ENCODE results near the gene NT5E. TPM values are rescaled to one million over a fixed set of nuclear protein-coding genes. Genes with fewer than 3 reads are reported as not detected.

NT5E gene
- total RNA-seq, 1 experiment from 2014 or later: 0.81 TPM

DNA sequence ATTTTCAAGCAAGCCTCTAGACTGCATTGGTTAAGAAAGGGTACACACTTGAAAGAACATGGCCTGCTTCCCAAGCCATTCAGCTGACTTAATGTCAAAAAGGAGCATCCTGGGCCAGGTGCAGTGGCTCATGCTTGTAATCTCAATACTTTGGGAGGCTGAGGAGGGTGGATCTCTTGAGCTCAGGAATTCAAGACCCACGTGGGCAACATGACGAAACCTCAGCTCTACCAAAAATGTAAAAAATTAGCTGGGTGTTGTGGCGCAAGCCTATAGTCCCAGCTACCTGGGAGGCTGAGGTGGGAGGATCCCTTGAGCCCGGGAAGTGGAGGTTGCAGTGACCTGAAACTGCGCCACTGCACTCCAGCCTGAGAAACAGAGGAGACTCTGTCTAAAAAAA, 26.9 kb upstream of the NT5E start:
- Mint-ChIP-seq H3K27ac (no peak overlapping the region), H3K27me3 (ENCODE audit: low read depth) (no peaks in the 10 kb centered on the region), H3K36me3 (peaks cover 10% of the 10 kb centered on the region), H3K9me3 (peaks cover 32% of the 10 kb centered on the region), H3K4me3 (no peak overlapping the region), H3K4me1 (no peaks in the 10 kb centered on the region; the same call in 1 of the 2 replicates)
- POLR2A ChIA-PET: no interaction called here
- CTCF ChIA-PET: interaction anchor here (1.1 kb wide), 1 partner anchor 60 kb away, joined by 3 read pairs; no protein-coding TSS in a partner anchor
- DNase-seq (ENCODE audit: low spot score) (no peak), ATAC-seq (no peak)
- no peak for TF ChIP-seq OVOL2 (CRISPR knock-in tag; IDR thresholded peaks at IDR 0.05; ENCODE audit: borderline replicate concordance)
- TF ChIP-seq ZNF317 (CRISPR knock-in tag; IDR thresholded peaks at IDR 0.05; ENCODE audit: borderline replicate concordance, low read depth): no peak

DNA sequence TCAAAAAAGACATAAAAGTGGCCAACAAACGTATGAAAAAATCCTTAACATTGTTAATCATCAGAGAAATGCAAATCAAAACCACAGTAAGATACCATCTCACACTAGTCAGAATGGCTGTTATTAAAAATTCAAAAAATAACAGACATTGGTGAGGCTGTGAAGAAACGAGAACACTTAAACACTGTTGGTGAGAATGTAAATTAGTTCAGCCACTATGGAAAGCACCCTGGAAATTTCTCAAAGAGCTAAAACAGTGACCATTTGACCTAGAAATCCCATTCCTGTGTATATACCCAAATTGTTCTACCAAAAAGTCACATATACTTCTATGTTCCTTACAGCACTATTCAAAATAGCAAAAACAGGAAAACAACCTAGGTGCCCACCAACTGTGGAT, 24.9 kb upstream of the NT5E start:
- POLR2A ChIA-PET: no interaction called here
- H3K36me3 Mint-ChIP-seq: peaks cover 10% of the 10 kb centered on the region
- CTCF ChIA-PET: interaction anchor here (0.7 kb wide), 1 partner anchor 25 kb away, joined by 3 read pairs; the partner anchor contains the start of gene NT5E
- peaks cover 43% of the 10 kb centered on the region for H3K9me3 Mint-ChIP-seq
- ATAC-seq (no peak), DNase-seq (ENCODE audit: low spot score) (no peak)
- no peaks in the 10 kb centered on the region for H3K4me1 Mint-ChIP-seq
- H3K4me3 Mint-ChIP-seq: no peak overlapping the region
- no peaks in the 10 kb centered on the region for H3K27me3 Mint-ChIP-seq (ENCODE audit: low read depth)
- no peak overlapping the region for H3K27ac Mint-ChIP-seq
- TF ChIP-seq ZNF317 (CRISPR knock-in tag; IDR thresholded peaks at IDR 0.05; ENCODE audit: borderline replicate concordance, low read depth) (no peak), TEAD4 (CRISPR knock-in tag; IDR thresholded peaks at IDR 0.05) (no peak), GABPB1 (CRISPR knock-in tag; IDR thresholded peaks at IDR 0.05) (no peak), JUN (CRISPR knock-in tag; IDR thresholded peaks at IDR 0.05) (no peak), SMAD3 (CRISPR knock-in tag; IDR thresholded peaks at IDR 0.05; ENCODE audit: borderline replicate concordance) (no peak), ZNF423 (CRISPR knock-in tag; IDR thresholded peaks at IDR 0.05) (no peak), ZNF232 (CRISPR knock-in tag; IDR thresholded peaks at IDR 0.05) (no peak), TCF7 (CRISPR knock-in tag; IDR thresholded peaks at IDR 0.05; ENCODE audit: low read depth) (no peak)
- TF ChIP-seq, protein P1, sequence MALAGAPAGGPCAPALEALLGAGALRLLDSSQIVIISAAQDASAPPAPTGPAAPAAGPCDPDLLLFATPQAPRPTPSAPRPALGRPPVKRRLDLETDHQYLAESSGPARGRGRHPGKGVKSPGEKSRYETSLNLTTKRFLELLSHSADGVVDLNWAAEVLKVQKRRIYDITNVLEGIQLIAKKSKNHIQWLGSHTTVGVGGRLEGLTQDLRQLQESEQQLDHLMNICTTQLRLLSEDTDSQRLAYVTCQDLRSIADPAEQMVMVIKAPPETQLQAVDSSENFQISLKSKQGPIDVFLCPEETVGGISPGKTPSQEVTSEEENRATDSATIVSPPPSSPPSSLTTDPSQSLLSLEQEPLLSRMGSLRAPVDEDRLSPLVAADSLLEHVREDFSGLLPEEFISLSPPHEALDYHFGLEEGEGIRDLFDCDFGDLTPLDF (CRISPR knock-in tag; IDR thresholded peaks at IDR 0.05): no peak
- TF ChIP-seq, protein P2, sequence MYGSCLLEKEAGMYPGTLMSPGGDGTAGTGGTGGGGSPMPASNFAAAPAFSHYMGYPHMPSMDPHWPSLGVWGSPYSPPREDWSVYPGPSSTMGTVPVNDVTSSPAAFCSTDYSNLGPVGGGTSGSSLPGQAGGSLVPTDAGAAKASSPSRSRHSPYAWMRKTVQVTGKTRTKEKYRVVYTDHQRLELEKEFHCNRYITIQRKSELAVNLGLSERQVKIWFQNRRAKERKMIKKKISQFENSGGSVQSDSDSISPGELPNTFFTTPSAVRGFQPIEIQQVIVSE (CRISPR knock-in tag; IDR thresholded peaks at IDR 0.05; ENCODE audit: borderline replicate concordance): no peak
- TF ChIP-seq, protein P3, sequence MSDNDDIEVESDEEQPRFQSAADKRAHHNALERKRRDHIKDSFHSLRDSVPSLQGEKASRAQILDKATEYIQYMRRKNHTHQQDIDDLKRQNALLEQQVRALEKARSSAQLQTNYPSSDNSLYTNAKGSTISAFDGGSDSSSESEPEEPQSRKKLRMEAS (CRISPR knock-in tag; IDR thresholded peaks at IDR 0.05): no peak
- TF ChIP-seq, protein P4, sequence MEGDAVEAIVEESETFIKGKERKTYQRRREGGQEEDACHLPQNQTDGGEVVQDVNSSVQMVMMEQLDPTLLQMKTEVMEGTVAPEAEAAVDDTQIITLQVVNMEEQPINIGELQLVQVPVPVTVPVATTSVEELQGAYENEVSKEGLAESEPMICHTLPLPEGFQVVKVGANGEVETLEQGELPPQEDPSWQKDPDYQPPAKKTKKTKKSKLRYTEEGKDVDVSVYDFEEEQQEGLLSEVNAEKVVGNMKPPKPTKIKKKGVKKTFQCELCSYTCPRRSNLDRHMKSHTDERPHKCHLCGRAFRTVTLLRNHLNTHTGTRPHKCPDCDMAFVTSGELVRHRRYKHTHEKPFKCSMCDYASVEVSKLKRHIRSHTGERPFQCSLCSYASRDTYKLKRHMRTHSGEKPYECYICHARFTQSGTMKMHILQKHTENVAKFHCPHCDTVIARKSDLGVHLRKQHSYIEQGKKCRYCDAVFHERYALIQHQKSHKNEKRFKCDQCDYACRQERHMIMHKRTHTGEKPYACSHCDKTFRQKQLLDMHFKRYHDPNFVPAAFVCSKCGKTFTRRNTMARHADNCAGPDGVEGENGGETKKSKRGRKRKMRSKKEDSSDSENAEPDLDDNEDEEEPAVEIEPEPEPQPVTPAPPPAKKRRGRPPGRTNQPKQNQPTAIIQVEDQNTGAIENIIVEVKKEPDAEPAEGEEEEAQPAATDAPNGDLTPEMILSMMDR (IDR thresholded peaks at IDR 0.05): no peak

DNA sequence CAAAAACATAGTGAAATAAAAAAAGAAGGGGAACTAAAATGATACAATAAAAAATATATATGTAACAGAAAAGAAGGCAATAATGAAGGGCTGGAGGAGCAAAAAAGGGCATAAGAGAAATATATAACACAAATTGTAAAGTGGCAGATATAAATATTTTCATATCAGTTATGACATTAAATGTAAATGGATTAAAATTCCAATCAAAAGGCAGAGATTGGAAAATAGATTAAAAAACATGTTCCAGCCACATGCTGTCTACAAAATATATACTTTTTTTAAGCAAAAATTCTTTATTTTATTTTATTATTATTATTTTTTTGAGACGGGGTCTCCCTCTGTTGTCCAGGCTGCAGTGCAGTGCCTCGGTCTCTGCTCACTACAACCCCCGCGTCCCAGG, 23.9 kb upstream of the NT5E start:
- Mint-ChIP-seq H3K27ac (no peak overlapping the region), H3K36me3 (peaks cover 10% of the 10 kb centered on the region), H3K27me3 (ENCODE audit: low read depth) (no peaks in the 10 kb centered on the region), H3K9me3 (peaks cover 43% of the 10 kb centered on the region), H3K4me3 (no peak overlapping the region), H3K4me1 (no peaks in the 10 kb centered on the region)
- ChIA-PET CTCF (no interaction called here), POLR2A (no interaction called here)
- ATAC-seq: no peak
- no peak for DNase-seq (ENCODE audit: low spot score)
- TF ChIP-seq ZNF121 (CRISPR knock-in tag; IDR thresholded peaks at IDR 0.05) (no peak), IRF2 (CRISPR knock-in tag; IDR thresholded peaks at IDR 0.05; ENCODE audit: borderline replicate concordance, low read depth) (no peak), NR3C1 (CRISPR knock-in tag; conservative IDR thresholded peaks at IDR 0.05; ENCODE audit: low read depth) (no peak), NR1H2 (CRISPR knock-in tag; IDR thresholded peaks at IDR 0.05) (no peak), TCF7 (CRISPR knock-in tag; IDR thresholded peaks at IDR 0.05; ENCODE audit: low read depth) (no peak)
- TF ChIP-seq, protein P5, sequence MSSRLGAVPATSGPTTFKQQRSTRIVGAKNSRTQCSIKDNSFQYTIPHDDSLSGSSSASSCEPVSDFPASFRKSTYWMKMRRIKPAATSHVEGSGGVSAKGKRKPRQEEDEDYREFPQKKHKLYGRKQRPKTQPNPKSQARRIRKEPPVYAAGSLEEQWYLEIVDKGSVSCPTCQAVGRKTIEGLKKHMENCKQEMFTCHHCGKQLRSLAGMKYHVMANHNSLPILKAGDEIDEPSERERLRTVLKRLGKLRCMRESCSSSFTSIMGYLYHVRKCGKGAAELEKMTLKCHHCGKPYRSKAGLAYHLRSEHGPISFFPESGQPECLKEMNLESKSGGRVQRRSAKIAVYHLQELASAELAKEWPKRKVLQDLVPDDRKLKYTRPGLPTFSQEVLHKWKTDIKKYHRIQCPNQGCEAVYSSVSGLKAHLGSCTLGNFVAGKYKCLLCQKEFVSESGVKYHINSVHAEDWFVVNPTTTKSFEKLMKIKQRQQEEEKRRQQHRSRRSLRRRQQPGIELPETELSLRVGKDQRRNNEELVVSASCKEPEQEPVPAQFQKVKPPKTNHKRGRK (CRISPR knock-in tag; IDR thresholded peaks at IDR 0.05; ENCODE audit: borderline replicate concordance): no peak
- TF ChIP-seq, protein P6, sequence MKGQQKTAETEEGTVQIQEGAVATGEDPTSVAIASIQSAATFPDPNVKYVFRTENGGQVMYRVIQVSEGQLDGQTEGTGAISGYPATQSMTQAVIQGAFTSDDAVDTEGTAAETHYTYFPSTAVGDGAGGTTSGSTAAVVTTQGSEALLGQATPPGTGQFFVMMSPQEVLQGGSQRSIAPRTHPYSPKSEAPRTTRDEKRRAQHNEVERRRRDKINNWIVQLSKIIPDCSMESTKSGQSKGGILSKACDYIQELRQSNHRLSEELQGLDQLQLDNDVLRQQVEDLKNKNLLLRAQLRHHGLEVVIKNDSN (CRISPR knock-in tag; IDR thresholded peaks at IDR 0.05): no peak
- TF ChIP-seq, protein P4 (IDR thresholded peaks at IDR 0.05): no peak
- TF ChIP-seq, protein P7, sequence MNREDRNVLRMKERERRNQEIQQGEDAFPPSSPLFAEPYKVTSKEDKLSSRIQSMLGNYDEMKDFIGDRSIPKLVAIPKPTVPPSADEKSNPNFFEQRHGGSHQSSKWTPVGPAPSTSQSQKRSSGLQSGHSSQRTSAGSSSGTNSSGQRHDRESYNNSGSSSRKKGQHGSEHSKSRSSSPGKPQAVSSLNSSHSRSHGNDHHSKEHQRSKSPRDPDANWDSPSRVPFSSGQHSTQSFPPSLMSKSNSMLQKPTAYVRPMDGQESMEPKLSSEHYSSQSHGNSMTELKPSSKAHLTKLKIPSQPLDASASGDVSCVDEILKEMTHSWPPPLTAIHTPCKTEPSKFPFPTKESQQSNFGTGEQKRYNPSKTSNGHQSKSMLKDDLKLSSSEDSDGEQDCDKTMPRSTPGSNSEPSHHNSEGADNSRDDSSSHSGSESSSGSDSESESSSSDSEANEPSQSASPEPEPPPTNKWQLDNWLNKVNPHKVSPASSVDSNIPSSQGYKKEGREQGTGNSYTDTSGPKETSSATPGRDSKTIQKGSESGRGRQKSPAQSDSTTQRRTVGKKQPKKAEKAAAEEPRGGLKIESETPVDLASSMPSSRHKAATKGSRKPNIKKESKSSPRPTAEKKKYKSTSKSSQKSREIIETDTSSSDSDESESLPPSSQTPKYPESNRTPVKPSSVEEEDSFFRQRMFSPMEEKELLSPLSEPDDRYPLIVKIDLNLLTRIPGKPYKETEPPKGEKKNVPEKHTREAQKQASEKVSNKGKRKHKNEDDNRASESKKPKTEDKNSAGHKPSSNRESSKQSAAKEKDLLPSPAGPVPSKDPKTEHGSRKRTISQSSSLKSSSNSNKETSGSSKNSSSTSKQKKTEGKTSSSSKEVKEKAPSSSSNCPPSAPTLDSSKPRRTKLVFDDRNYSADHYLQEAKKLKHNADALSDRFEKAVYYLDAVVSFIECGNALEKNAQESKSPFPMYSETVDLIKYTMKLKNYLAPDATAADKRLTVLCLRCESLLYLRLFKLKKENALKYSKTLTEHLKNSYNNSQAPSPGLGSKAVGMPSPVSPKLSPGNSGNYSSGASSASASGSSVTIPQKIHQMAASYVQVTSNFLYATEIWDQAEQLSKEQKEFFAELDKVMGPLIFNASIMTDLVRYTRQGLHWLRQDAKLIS (CRISPR knock-in tag; IDR thresholded peaks at IDR 0.05; ENCODE audit: borderline replicate concordance): no peak

All from WTC11 (cell line).